HepG2 (cell line): Measurements from ENCODE around the gene CSRP3. TPM values are rescaled to one million over a fixed set of nuclear protein-coding genes. Genes with fewer than 3 reads are reported as not detected.

Experiments used
- ATAC-seq: fragments of 200-7000 bp; cut with Tn5 transposase; 3 replicates; pipeline ENCODE4 v1.9.1; 2020; ENCODE audit warnings: mild to moderate bottlenecking, moderate library complexity
- BruUV-seq: library from RNA; stranded (reverse); fragments of 400-500 nt; replicated peaks from 2 replicates; lab custom pipeline; 2021; lab: Mats Ljungman, UMichigan
- CTCF ChIA-PET: fragments of 300-600 bp; formaldehyde crosslinking; extraction: SDS; loops from one replicate; lab custom pipeline; 2021; ENCODE audit warnings: low total read pairs, inconsistent platforms, low intra/inter-chr PET ratio; lab: Yijun Ruan, JAX
- POLR2A ChIA-PET: fragments of 350-600 bp; sonication (Branson Sonifier 250); formaldehyde crosslinking; loops from one replicate; lab custom pipeline; 2020; ENCODE audit warnings: antibody characterized with exemption, inconsistent platforms; lab: Yijun Ruan, JAX
- DNase-seq: peaks from one replicate; pipeline ENCODE4 v3.0.0-alpha.2; 2015; ENCODE audit warnings: low spot score
- FAIRE-seq: peaks from 3 replicates; lab custom pipeline; 2011; peaks lifted over from hg19 to GRCh38; lab: Jason Lieb, UNC
- H2AFZ ChIP-seq: one replicate; pipeline ENCODE4 v1.6.1; 2011; ENCODE audit warnings: low read length, inconsistent platforms
- H3K27ac ChIP-seq: fragments of 300-600 bp; 3 replicates; pipeline ENCODE4 v1.8.0; 2011; ENCODE audit warnings: mixed run types, mild to moderate bottlenecking, mixed read lengths, low read length, inconsistent platforms; ENCODE audit not compliant: insufficient read depth; ENCODE audit errors: extremely low read length
- H3K27me3 ChIP-seq, 2 experiments: fragments of 200-600 bp in 1 of 2; 2 replicates in 1 of 2; 3 replicates in 1 of 2; pipeline versions ENCODE4 v1.6.0 to v1.8.0; 2011; ENCODE audit warnings: low read length in 2 of 2, mild to moderate bottlenecking in 2 of 2, moderate library complexity in 2 of 2, inconsistent platforms in 1 of 2; ENCODE audit not compliant: insufficient read depth in 2 of 2, control insufficient read depth in 1 of 2
- H3K36me3 ChIP-seq, 2 experiments: fragments of 200-600 bp in 1 of 2; replicated peaks in 1 of 2; 2 replicates in 1 of 2; 3 replicates in 1 of 2; pipeline versions ENCODE4 v1.5.1 to v1.8.0; 2011; ENCODE audit warnings: low read length in 2 of 2, inconsistent platforms in 1 of 2; ENCODE audit not compliant: insufficient read depth in 2 of 2, control insufficient read depth in 1 of 2
- H3K4me1 ChIP-seq: 2 replicates; pipeline ENCODE4 v1.5.1; 2012; ENCODE audit warnings: low read length, inconsistent platforms; ENCODE audit not compliant: insufficient read depth
- H3K4me2 ChIP-seq: 2 replicates; pipeline ENCODE4 v1.6.0; 2011; ENCODE audit warnings: low read depth, low read length, inconsistent platforms
- H3K4me3 ChIP-seq, 3 experiments: fragments of 200-600 bp in 1 of 3; sonication (generic), shearing (Covaris generic) in 1 of 3; replicated peaks in 1 of 3; 2 replicates each; pipeline ENCODE4 v1.5.1; 2011 to 2016; ENCODE audit warnings: low read length in 3 of 3, inconsistent platforms in 2 of 3, low read depth in 2 of 3, mild to moderate bottlenecking in 2 of 3, control low read depth in 1 of 3, mixed read lengths in 1 of 3; ENCODE audit not compliant: insufficient read depth in 1 of 3
- H3K79me2 ChIP-seq: one replicate; pipeline ENCODE4 v1.6.1; 2011; ENCODE audit warnings: low read length, inconsistent platforms; ENCODE audit not compliant: insufficient read depth
- H3K9ac ChIP-seq: 2 replicates; pipeline ENCODE4 v1.6.0; 2011; ENCODE audit warnings: mild to moderate bottlenecking, low read depth, low read length, inconsistent platforms; ENCODE audit not compliant: insufficient read depth
- H3K9me3 ChIP-seq: 2 replicates; pipeline ENCODE4 v1.5.1; 2012; ENCODE audit warnings: mild to moderate bottlenecking, low read length
- H4K20me1 ChIP-seq: 2 replicates; pipeline ENCODE4 v1.6.0; 2011; ENCODE audit warnings: inconsistent platforms, mild to moderate bottlenecking, low read length, moderate library complexity; ENCODE audit not compliant: insufficient read depth
- CCDC6 ChIP-seq: sonication (generic); formaldehyde crosslinking; IDR thresholded peaks from 2 replicates; pipeline ENCODE4 v1.8.1; 2022; ENCODE audit warnings: mild to moderate bottlenecking, missing genetic modification reagents, moderate library complexity
- FOXP1 ChIP-seq, 2 experiments: fragments of 450-650 bp in 1 of 2; IDR thresholded peaks; 2 replicates each; pipeline ENCODE4 v1.6.1; 2017 to 2018; ENCODE audit warnings: antibody characterized with exemption in 1 of 2
- MAZ ChIP-seq, 2 experiments: sonication (generic) in 1 of 2; formaldehyde crosslinking in 1 of 2; IDR thresholded peaks; 2 replicates each; pipeline versions ENCODE4 v1.5.0 to v1.6.1; 2012 to 2020; ENCODE audit warnings: low read depth in 2 of 2, mild to moderate bottlenecking in 2 of 2, borderline replicate concordance in 1 of 2, improper control_type of control experiment in 1 of 2, low read length in 1 of 2, missing genetic modification reagents in 1 of 2, moderate library complexity in 1 of 2
- PAWR ChIP-seq: sonication (generic); formaldehyde crosslinking; IDR thresholded peaks from 2 replicates; pipeline ENCODE4 v1.4.0; 2020; ENCODE audit warnings: missing genetic modification reagents, mild to moderate bottlenecking, borderline replicate concordance
- RFXANK ChIP-seq: IDR thresholded peaks from 2 replicates; pipeline ENCODE4 v1.6.1; 2016
- ZNF589 ChIP-seq: sonication (generic); formaldehyde crosslinking; conservative IDR thresholded peaks from 2 replicates; pipeline ENCODE4 v1.8.0; 2022; ENCODE audit warnings: mild to moderate bottlenecking, moderate library complexity, missing genetic modification reagents
- ZNF674 ChIP-seq: sonication (generic); formaldehyde crosslinking; IDR thresholded peaks from 2 replicates; pipeline ENCODE4 v1.5.0; 2020; ENCODE audit warnings: low read depth, mild to moderate bottlenecking, missing genetic modification reagents
- WGBS: methylation state at CpG from one replicate; pipeline ENCODE4 v1.1.6; 2017; ENCODE audit warnings: low lambda C conversion rate; 5-methylcytosine and 5-hydroxymethylcytosine counted together
- in situ Hi-C: cut with HindIII; loops from 2 replicates; pipeline ENCODE4 v1.10.0; 2017; ENCODE audit warnings: low pct_unique_long_range_greater_than_20kb; ENCODE audit not compliant: extremely low pct_ligation_motif_present
- intact Hi-C: fragments of 100-400 bp; cut with micrococcal nuclease; formaldehyde crosslinking; loops from one replicate; pipeline ENCODE4 v1.10.0; 2022; ENCODE audit not compliant: unreplicated experiment
- polyA plus RNA-seq, 8 experiments: library from polyadenylated mRNA; depleted of rRNA in 3 of 8; stranded (reverse) in 7 of 8; unstranded in 1 of 8; fragments of >200 nt; fragmentation: Illumina TruSeq in 4 of 8; extraction: Trizol in 4 of 8; gene quantifications; 2 replicates each; pipeline versions ENCODE4 v1.2.1 to v1.2.3, GENCODE V29; 2011 to 2016; ENCODE audit warnings: low read depth in 4 of 8, missing spikeins in 1 of 8, mixed read lengths in 1 of 8; ENCODE audit not compliant: insufficient read depth in 1 of 8
- total RNA-seq, 5 experiments: library from RNA; depleted of rRNA; stranded (reverse); fragments of >200 nt; fragmentation: Illumina TruSeq; extraction: Trizol; gene quantifications; 2 replicates each; pipeline ENCODE4 v1.2.3, GENCODE V29; 2016; ENCODE audit warnings: low read depth in 1 of 5
- TF ChIP-seq, protein P1 (sequence below): sonication (generic); formaldehyde crosslinking; IDR thresholded peaks from 2 replicates; pipeline ENCODE4 v1.4.0; 2020; ENCODE audit warnings: mild to moderate bottlenecking, missing genetic modification reagents
- TF ChIP-seq, protein P2 (sequence below): sonication (generic); formaldehyde crosslinking; IDR thresholded peaks from 2 replicates; pipeline ENCODE4 v1.8.1; 2023; ENCODE audit warnings: missing genetic modification reagents, mild to moderate bottlenecking, borderline replicate concordance
- TF ChIP-seq, protein P3 (sequence below): sonication (generic); formaldehyde crosslinking; IDR thresholded peaks from 2 replicates; pipeline ENCODE4 v1.4.0; 2020; ENCODE audit warnings: mild to moderate bottlenecking, low read depth, missing genetic modification reagents
- TF ChIP-seq, protein P4 (sequence below): sonication (generic); formaldehyde crosslinking; IDR thresholded peaks from 2 replicates; pipeline ENCODE4 v1.4.0; 2020; ENCODE audit warnings: missing genetic modification reagents

CSRP3 gene
- total and polyA plus RNA-seq, 2 of the 13 experiments (the other 11 are each of a cell fraction or from before 2014, with no cell fraction given) = not detected

DNA sequence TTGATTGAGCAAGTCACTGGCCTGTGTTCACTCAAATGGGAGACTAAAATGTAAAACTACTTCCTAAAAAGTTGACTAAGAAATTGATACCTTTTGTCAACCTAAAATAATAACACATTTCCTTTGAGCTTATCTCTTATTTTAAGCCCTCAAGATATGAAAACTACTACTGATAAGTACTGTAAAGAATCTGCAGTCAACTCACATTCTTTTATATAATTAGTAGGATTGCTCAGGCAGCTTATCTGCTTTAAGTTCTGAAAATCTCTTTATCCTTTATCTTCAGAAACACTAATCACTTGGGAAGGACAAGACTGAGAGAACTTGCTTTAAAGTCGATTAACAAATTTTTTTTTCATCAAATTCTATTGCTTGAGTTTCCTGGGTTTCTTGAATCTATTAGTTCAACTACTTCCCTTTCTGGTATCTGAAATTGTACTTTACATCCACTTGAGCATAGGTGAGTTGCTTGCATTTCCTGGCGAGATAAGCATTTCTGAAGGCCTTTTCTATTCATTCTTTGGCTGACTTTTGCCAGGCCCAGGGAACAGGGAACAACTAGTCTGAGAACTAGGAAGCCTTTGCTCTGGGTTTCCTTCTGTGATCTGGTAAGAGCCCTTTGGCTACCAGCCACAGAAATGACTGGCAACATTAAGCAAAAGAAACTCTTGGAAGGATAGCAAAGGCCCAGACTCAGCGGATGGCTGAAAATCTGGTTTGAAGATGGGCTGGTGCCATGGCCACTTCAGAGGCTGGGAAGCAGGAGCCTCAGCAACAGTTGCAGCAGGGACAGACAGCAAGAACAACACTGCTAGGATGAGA is 19.3 kb upstream of the CSRP3 start:
- in situ Hi-C loops = no loop called here
- TF ChIP-seq, protein P1, sequence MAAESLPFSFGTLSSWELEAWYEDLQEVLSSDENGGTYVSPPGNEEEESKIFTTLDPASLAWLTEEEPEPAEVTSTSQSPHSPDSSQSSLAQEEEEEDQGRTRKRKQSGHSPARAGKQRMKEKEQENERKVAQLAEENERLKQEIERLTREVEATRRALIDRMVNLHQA (CRISPR knock-in tag) = no peak
- TF ChIP-seq FOXP1 (IDR thresholded peaks at IDR 0.05) = no peak
- no peak for TF ChIP-seq FOXP1 (CRISPR knock-in tag; IDR thresholded peaks at IDR 0.05)
- TF ChIP-seq, protein P2, sequence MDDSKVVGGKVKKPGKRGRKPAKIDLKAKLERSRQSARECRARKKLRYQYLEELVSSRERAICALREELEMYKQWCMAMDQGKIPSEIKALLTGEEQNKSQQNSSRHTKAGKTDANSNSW (CRISPR knock-in tag) = no peak
- TF ChIP-seq, protein P3, sequence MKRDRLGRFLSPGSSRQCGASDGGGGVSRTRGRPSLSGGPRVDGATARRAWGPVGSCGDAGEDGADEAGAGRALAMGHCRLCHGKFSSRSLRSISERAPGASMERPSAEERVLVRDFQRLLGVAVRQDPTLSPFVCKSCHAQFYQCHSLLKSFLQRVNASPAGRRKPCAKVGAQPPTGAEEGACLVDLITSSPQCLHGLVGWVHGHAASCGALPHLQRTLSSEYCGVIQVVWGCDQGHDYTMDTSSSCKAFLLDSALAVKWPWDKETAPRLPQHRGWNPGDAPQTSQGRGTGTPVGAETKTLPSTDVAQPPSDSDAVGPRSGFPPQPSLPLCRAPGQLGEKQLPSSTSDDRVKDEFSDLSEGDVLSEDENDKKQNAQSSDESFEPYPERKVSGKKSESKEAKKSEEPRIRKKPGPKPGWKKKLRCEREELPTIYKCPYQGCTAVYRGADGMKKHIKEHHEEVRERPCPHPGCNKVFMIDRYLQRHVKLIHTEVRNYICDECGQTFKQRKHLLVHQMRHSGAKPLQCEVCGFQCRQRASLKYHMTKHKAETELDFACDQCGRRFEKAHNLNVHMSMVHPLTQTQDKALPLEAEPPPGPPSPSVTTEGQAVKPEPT = no peak
- TF ChIP-seq ZNF674 (CRISPR knock-in tag) = no peak
- no peak for TF ChIP-seq CCDC6 (CRISPR knock-in tag)
- no peak for TF ChIP-seq ZNF589 (CRISPR knock-in tag)
- no peak for TF ChIP-seq MAZ (IDR thresholded peaks at IDR 0.05; ENCODE audit: borderline replicate concordance, low read depth, low read length)
- no peak for TF ChIP-seq MAZ (CRISPR knock-in tag; IDR thresholded peaks at IDR 0.05; ENCODE audit: low read depth)
- TF ChIP-seq PAWR (CRISPR knock-in tag) = no peak
- TF ChIP-seq, protein P4, sequence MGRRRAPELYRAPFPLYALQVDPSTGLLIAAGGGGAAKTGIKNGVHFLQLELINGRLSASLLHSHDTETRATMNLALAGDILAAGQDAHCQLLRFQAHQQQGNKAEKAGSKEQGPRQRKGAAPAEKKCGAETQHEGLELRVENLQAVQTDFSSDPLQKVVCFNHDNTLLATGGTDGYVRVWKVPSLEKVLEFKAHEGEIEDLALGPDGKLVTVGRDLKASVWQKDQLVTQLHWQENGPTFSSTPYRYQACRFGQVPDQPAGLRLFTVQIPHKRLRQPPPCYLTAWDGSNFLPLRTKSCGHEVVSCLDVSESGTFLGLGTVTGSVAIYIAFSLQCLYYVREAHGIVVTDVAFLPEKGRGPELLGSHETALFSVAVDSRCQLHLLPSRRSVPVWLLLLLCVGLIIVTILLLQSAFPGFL (CRISPR knock-in tag) = no peak
- TF ChIP-seq RFXANK (CRISPR knock-in tag) = no peak
- no peak for DNase-seq

More for the DNA sequence above, 19.3 kb upstream of the CSRP3 start:
- 34% methylated on average over 3 of the region's 3 CpGs for WGBS
- Histone ChIP-seq H3K4me1 (no peaks in the 10 kb centered on the region), H3K36me3 (no peaks in the 10 kb centered on the region; a peak in 1 of 5 replicates), H3K9ac (no peak overlapping the region), H3K4me2 (no peak overlapping the region), H3K79me2 (no peaks in the 10 kb centered on the region), H3K4me3 (no peak overlapping the region), H3K27me3 (0 out of 5 replicates have a peak, but pooled peaks cover 0 to 4% of the 10 kb centered on the region in 2 experiments), H3K27ac (no peak overlapping the region), H3K9me3 (no peaks in the 10 kb centered on the region), H2AFZ (no peak overlapping the region), H4K20me1 (no peaks in the 10 kb centered on the region)
- intact Hi-C loops = no loop called here
- ChIA-PET CTCF (no interaction called here), POLR2A (no interaction called here)
- FAIRE-seq = no peak
- no TSS peak for BruUV-seq
- no peak for ATAC-seq
